ENCODE data around the gene FLOT1. TPM values are rescaled to one million over a fixed set of nuclear protein-coding genes. Genes with fewer than 3 reads are reported as not detected.
A peak's percentile ranks its signal among the peaks of the same experiment; 100 is the strongest.

The FLOT1 gene
- total and polyA plus RNA-seq, 2 of the 13 experiments (the other 11 are each of a cell fraction or from before 2014, with no cell fraction given): 82.3 to 130 TPM

- TF ChIP-seq ZNF800 (CRISPR knock-in tag; IDR thresholded peaks at IDR 0.05) (no peak; the same call in 1 of the 2 replicates), ZNF34 (CRISPR knock-in tag; IDR thresholded peaks at IDR 0.05; ENCODE audit: borderline replicate concordance) (no peak), MIXL1 (CRISPR knock-in tag; IDR thresholded peaks at IDR 0.05) (no peak), HNRNPUL1 (IDR thresholded peaks at IDR 0.05; ENCODE audit: low read depth, low read length) (no peak), MIER3 (CRISPR knock-in tag; IDR thresholded peaks at IDR 0.05; ENCODE audit: borderline replicate concordance) (no peak), HNRNPL (IDR thresholded peaks at IDR 0.05; ENCODE audit: low read depth, low read length) (peak; percentile 67; the same call in 1 of the 2 replicates), ESRRA (CRISPR knock-in tag; IDR thresholded peaks at IDR 0.05; ENCODE audit: low read depth) (peak; percentile 50; the same call in 1 of the 2 replicates), ZNF562 (CRISPR knock-in tag; IDR thresholded peaks at IDR 0.05; ENCODE audit: borderline replicate concordance) (no peak), MED1 (CRISPR knock-in tag; IDR thresholded peaks at IDR 0.05) (peak; percentile 68), SMAD9 (CRISPR knock-in tag; IDR thresholded peaks at IDR 0.05) (no peak), CEBPZ (IDR thresholded peaks at IDR 0.05; ENCODE audit: low read length) (no peak), ZBTB7B (CRISPR knock-in tag; IDR thresholded peaks at IDR 0.05) (peak; percentile 63; the same call in 1 of the 2 replicates), ZNF670 (CRISPR knock-in tag; IDR thresholded peaks at IDR 0.05; ENCODE audit: borderline replicate concordance) (no peak)
- TF ChIP-seq, protein P1, sequence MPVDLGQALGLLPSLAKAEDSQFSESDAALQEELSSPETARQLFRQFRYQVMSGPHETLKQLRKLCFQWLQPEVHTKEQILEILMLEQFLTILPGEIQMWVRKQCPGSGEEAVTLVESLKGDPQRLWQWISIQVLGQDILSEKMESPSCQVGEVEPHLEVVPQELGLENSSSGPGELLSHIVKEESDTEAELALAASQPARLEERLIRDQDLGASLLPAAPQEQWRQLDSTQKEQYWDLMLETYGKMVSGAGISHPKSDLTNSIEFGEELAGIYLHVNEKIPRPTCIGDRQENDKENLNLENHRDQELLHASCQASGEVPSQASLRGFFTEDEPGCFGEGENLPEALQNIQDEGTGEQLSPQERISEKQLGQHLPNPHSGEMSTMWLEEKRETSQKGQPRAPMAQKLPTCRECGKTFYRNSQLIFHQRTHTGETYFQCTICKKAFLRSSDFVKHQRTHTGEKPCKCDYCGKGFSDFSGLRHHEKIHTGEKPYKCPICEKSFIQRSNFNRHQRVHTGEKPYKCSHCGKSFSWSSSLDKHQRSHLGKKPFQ (CRISPR knock-in tag; IDR thresholded peaks at IDR 0.05; ENCODE audit: insufficient replicate concordance): no peak
- TF ChIP-seq, protein P2, sequence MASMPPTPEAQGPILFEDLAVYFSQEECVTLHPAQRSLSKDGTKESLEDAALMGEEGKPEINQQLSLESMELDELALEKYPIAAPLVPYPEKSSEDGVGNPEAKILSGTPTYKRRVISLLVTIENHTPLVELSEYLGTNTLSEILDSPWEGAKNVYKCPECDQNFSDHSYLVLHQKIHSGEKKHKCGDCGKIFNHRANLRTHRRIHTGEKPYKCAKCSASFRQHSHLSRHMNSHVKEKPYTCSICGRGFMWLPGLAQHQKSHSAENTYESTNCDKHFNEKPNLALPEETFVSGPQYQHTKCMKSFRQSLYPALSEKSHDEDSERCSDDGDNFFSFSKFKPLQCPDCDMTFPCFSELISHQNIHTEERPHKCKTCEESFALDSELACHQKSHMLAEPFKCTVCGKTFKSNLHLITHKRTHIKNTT (CRISPR knock-in tag; IDR thresholded peaks at IDR 0.05): no peak
- TF ChIP-seq, protein P3, sequence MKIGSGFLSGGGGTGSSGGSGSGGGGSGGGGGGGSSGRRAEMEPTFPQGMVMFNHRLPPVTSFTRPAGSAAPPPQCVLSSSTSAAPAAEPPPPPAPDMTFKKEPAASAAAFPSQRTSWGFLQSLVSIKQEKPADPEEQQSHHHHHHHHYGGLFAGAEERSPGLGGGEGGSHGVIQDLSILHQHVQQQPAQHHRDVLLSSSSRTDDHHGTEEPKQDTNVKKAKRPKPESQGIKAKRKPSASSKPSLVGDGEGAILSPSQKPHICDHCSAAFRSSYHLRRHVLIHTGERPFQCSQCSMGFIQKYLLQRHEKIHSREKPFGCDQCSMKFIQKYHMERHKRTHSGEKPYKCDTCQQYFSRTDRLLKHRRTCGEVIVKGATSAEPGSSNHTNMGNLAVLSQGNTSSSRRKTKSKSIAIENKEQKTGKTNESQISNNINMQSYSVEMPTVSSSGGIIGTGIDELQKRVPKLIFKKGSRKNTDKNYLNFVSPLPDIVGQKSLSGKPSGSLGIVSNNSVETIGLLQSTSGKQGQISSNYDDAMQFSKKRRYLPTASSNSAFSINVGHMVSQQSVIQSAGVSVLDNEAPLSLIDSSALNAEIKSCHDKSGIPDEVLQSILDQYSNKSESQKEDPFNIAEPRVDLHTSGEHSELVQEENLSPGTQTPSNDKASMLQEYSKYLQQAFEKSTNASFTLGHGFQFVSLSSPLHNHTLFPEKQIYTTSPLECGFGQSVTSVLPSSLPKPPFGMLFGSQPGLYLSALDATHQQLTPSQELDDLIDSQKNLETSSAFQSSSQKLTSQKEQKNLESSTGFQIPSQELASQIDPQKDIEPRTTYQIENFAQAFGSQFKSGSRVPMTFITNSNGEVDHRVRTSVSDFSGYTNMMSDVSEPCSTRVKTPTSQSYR (CRISPR knock-in tag; IDR thresholded peaks at IDR 0.05; ENCODE audit: borderline replicate concordance): peak; percentile 81
Measured at GRCh38 chr6:30721198-30722024, 21.1 kb downstream of the FLOT1 start (continued).
